WTC11 (cell line): ENCODE results near the gene FGF8.

Source experiments
- ESRRA ChIP-seq: sonication (generic); formaldehyde crosslinking; IDR thresholded peaks from 2 replicates; pipeline ENCODE4 v1.8.1; 2022; ENCODE audit warnings: mild to moderate bottlenecking, missing genetic modification reagents, borderline replicate concordance
- FOXJ3 ChIP-seq: sonication (generic); formaldehyde crosslinking; IDR thresholded peaks from 2 replicates; pipeline ENCODE4 v1.9.0; 2021; ENCODE audit warnings: missing genetic modification reagents, mild to moderate bottlenecking, borderline replicate concordance
- NFE2L1 ChIP-seq: sonication (generic); formaldehyde crosslinking; IDR thresholded peaks from 2 replicates; pipeline ENCODE4 v1.8.1; 2023; ENCODE audit warnings: missing genetic modification reagents
- SMAD3 ChIP-seq: sonication (generic); formaldehyde crosslinking; IDR thresholded peaks from 2 replicates; pipeline ENCODE4 v1.8.0; 2022; ENCODE audit warnings: missing genetic modification reagents, mild to moderate bottlenecking, borderline replicate concordance
- ZBTB21 ChIP-seq: sonication (generic); formaldehyde crosslinking; IDR thresholded peaks from 2 replicates; pipeline ENCODE4 v1.8.1; 2023; ENCODE audit warnings: mild to moderate bottlenecking, missing genetic modification reagents, borderline replicate concordance
- TF ChIP-seq, protein P1 (sequence below): fragments of 200-600 bp; IDR thresholded peaks from 2 replicates; pipeline ENCODE4 v1.8.0; 2022; ENCODE audit warnings: antibody characterized with exemption

- TF ChIP-seq NFE2L1 (CRISPR knock-in tag) (no peak), FOXJ3 (CRISPR knock-in tag) (no peak), ESRRA (CRISPR knock-in tag) (no peak), ZBTB21 (CRISPR knock-in tag) (no peak), SMAD3 (CRISPR knock-in tag) (no peak)
- TF ChIP-seq, protein P1, sequence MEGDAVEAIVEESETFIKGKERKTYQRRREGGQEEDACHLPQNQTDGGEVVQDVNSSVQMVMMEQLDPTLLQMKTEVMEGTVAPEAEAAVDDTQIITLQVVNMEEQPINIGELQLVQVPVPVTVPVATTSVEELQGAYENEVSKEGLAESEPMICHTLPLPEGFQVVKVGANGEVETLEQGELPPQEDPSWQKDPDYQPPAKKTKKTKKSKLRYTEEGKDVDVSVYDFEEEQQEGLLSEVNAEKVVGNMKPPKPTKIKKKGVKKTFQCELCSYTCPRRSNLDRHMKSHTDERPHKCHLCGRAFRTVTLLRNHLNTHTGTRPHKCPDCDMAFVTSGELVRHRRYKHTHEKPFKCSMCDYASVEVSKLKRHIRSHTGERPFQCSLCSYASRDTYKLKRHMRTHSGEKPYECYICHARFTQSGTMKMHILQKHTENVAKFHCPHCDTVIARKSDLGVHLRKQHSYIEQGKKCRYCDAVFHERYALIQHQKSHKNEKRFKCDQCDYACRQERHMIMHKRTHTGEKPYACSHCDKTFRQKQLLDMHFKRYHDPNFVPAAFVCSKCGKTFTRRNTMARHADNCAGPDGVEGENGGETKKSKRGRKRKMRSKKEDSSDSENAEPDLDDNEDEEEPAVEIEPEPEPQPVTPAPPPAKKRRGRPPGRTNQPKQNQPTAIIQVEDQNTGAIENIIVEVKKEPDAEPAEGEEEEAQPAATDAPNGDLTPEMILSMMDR: no peak
Measured at GRCh38 chr10:101766306-101766705, 9.6 kb downstream of the FGF8 start.
